Smooth muscle cell (in vitro differentiated cells): ENCODE results near the gene C1S. TPM values are rescaled to one million over a fixed set of nuclear protein-coding genes. Genes with fewer than 3 reads are reported as not detected.

ENCODE experiments used
- DNase-seq: peaks from one replicate; lab custom pipeline; 2025; ENCODE audit not compliant: unreplicated experiment; lab: John Stamatoyannopoulos, UW
- H2AFZ ChIP-seq: fragments of 200-600 bp; sonication (generic); 2 replicates; pipeline ENCODE4 v1.6.0; 2016; ENCODE audit warnings: antibody characterized with exemption, low read depth, mild to moderate bottlenecking
- H3F3A ChIP-seq: fragments of 200-600 bp; sonication (generic); 2 replicates; pipeline ENCODE4 v1.6.0; 2017; ENCODE audit warnings: antibody characterized with exemption, low read depth
- H3K27ac ChIP-seq: fragments of 200-600 bp; sonication (generic); 2 replicates; pipeline ENCODE4 v1.5.1; 2016; ENCODE audit warnings: low read depth, mild to moderate bottlenecking
- H3K27me3 ChIP-seq: fragments of 200-600 bp; sonication (generic); 2 replicates; pipeline ENCODE4 v1.6.1; 2016; ENCODE audit warnings: low read depth, mild to moderate bottlenecking
- H3K36me3 ChIP-seq: fragments of 200-600 bp; sonication (generic); 2 replicates; pipeline ENCODE4 v1.5.1; 2016; ENCODE audit warnings: low read depth
- H3K4me1 ChIP-seq: fragments of 200-600 bp; sonication (generic); 2 replicates; pipeline ENCODE4 v1.5.1; 2016; ENCODE audit warnings: low read depth
- H3K4me2 ChIP-seq: fragments of 200-600 bp; sonication (generic); 2 replicates; pipeline ENCODE4 v1.6.0; 2016; ENCODE audit warnings: mild to moderate bottlenecking
- H3K4me3 ChIP-seq: fragments of 200-600 bp; sonication (generic); 2 replicates; pipeline ENCODE4 v1.5.1; 2016; ENCODE audit warnings: mild to moderate bottlenecking
- H3K79me2 ChIP-seq: fragments of 200-600 bp; sonication (generic); 2 replicates; pipeline ENCODE4 v1.6.0; 2016; ENCODE audit warnings: low read depth, mild to moderate bottlenecking
- H3K9ac ChIP-seq: fragments of 200-600 bp; sonication (generic); 2 replicates; pipeline ENCODE4 v1.6.0; 2016; ENCODE audit warnings: low read depth
- H3K9me3 ChIP-seq: fragments of 200-600 bp; sonication (generic); replicated peaks from 2 replicates; pipeline ENCODE4 v1.5.1; 2016; ENCODE audit warnings: low read depth
- H4K20me1 ChIP-seq: fragments of 200-600 bp; sonication (generic); 2 replicates; pipeline ENCODE4 v1.6.0; 2016; ENCODE audit warnings: low read depth
- WGBS: methylation state at CpG from one replicate; pipeline ENCODE4 v1.1.7; 2016; ENCODE audit warnings: low lambda C conversion rate; 5-methylcytosine and 5-hydroxymethylcytosine counted together
- polyA plus RNA-seq: library from polyadenylated mRNA; unstranded; fragments of >200 nt; fragmentation: Nextera tagmentation; extraction: Ambion mirVana; gene quantifications from 2 replicates; pipeline ENCODE4 v1.2.1, GENCODE V29; 2016
- total RNA-seq: library from RNA; depleted of rRNA; stranded (reverse); fragments of >200 nt; gene quantifications from 2 replicates; pipeline ENCODE4 v1.2.3, GENCODE V29; 2014
- TF ChIP-seq, protein P1 (sequence below): fragments of 200-600 bp; sonication (generic); IDR thresholded peaks from 2 replicates; pipeline ENCODE4 v1.5.1; 2017; ENCODE audit warnings: borderline replicate concordance, mild to moderate bottlenecking, antibody characterized with exemption; ENCODE audit not compliant: insufficient read depth, poor library complexity, severe bottlenecking

C1S gene
- total and polyA plus RNA-seq, 2 experiments from 2014 or later: 38.5 to 69.2 TPM

DNA sequence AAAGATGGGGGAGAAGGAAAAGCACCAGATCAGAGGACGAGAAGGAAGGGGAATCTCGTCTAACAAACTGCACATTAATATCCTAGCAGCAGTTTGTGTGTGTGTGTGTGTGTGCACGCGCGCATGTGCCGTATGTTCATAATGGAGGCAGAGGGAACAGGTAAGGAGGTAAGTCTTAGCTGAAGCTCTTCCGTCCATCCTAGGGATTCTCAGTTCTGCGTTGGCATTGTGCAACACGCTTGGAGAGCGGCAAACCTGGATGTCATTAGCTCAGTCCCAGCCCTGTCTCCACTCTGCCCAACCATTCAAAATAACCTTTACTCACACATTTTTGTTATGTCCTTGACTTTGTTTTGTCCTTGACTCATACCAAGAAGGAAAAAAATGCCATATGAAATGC, 33.4 kb downstream of the C1S start:
- TF ChIP-seq, protein P1, sequence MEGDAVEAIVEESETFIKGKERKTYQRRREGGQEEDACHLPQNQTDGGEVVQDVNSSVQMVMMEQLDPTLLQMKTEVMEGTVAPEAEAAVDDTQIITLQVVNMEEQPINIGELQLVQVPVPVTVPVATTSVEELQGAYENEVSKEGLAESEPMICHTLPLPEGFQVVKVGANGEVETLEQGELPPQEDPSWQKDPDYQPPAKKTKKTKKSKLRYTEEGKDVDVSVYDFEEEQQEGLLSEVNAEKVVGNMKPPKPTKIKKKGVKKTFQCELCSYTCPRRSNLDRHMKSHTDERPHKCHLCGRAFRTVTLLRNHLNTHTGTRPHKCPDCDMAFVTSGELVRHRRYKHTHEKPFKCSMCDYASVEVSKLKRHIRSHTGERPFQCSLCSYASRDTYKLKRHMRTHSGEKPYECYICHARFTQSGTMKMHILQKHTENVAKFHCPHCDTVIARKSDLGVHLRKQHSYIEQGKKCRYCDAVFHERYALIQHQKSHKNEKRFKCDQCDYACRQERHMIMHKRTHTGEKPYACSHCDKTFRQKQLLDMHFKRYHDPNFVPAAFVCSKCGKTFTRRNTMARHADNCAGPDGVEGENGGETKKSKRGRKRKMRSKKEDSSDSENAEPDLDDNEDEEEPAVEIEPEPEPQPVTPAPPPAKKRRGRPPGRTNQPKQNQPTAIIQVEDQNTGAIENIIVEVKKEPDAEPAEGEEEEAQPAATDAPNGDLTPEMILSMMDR: no peak
- H2AFZ ChIP-seq: no peak overlapping the region

DNA sequence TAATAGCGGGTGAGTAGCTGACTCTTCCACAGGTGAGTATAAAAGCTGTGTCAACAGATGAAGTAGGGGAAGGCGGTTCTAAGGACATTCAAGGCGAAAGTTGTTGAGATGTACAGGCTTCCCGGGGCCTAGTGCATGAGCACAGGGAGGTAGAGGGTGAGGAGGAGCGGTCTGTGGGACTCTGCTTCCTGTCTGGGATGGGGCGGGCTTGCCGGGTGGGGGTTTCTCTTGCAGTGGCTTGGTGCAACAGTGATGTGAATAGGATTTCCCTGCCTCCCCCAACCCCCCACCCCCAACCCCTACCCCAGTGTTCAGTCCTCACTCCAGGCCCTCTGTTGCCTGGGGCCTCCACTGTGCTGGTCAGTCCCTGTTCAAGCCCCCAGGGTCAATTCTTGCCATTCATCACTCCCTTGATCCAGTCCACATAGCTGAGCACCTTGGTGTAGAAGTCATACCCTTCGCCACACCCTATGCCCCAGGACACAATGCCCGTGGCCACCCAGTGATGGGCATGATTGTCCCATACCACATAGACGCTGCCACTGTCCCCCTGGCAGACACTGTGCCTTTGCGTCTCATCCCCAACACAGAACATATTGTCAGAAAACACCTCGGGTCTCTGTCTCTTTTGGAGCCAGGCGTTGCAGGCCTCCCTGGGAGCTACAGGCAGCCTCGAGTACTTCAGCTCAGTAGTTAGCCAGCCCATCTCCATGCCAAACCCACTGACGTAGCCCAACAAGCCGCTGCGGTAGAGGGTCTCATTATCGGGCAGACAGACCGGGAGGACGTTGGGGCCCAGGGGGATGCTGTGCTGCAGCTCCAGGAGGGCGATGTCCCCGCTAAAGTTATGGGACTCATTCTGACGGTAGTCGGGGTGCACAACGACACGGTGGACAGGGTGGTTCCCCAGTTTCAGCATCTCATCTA, 35.8 kb downstream of the C1S start:
- H4K20me1 ChIP-seq: no peaks in the 10 kb centered on the region
- no peak overlapping the region for H3K9ac ChIP-seq
- H3K36me3 ChIP-seq: no peaks in the 10 kb centered on the region
- H3K79me2 ChIP-seq: no peaks in the 10 kb centered on the region
- no peak for DNase-seq
- no peaks in the 10 kb centered on the region for H3K9me3 ChIP-seq
- H3K4me1 ChIP-seq: no peaks in the 10 kb centered on the region
- no peak overlapping the region for H3K27ac ChIP-seq
- H2AFZ ChIP-seq: no peak overlapping the region
- no peak overlapping the region for H3K4me3 ChIP-seq
- no peaks in the 10 kb centered on the region for H3F3A ChIP-seq
- 94% methylated on average over 24 of the region's 26 CpGs for WGBS
- H3K4me2 ChIP-seq: no peak overlapping the region
- TF ChIP-seq, protein P1: no peak
- no peaks in the 10 kb centered on the region for H3K27me3 ChIP-seq

More for the DNA sequence above, 33.4 kb downstream of the C1S start:
- no peak for DNase-seq
- H3K4me1 ChIP-seq: no peaks in the 10 kb centered on the region
- H4K20me1 ChIP-seq: no peaks in the 10 kb centered on the region
- no peaks in the 10 kb centered on the region for H3K79me2 ChIP-seq
- no peaks in the 10 kb centered on the region for H3K27me3 ChIP-seq
- H3K27ac ChIP-seq: no peak overlapping the region
- H3K9me3 ChIP-seq: no peaks in the 10 kb centered on the region
- WGBS: 95% methylated on average over 10 of the region's 10 CpGs
- H3K9ac ChIP-seq: no peak overlapping the region
- no peak overlapping the region for H3K4me3 ChIP-seq
- no peak overlapping the region for H3K4me2 ChIP-seq
- no peaks in the 10 kb centered on the region for H3F3A ChIP-seq
- no peaks in the 10 kb centered on the region for H3K36me3 ChIP-seq

DNA sequence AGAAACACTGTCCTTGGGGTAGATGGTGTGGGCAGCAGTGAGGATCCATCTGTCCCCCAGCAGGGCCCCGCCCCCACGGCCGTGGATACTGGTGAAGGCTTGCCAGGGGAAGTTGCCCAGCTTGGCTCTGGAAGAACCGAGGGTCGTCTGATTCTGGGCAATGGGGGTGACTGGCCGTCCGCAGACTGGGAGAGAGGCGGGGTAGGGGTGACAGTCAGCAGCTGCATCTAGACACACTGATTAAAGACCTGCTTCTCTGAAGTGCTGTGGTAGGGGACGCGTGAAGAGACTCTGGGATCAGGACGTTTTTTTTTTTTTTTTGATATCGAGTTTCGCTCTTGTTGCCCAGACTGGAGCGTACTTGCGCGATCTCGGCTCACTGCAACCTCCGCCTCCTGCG, 36.5 kb downstream of the C1S start:
- no peak overlapping the region for H3K4me2 ChIP-seq
- no peaks in the 10 kb centered on the region for H3K36me3 ChIP-seq
- H4K20me1 ChIP-seq: peaks cover 2% of the 10 kb centered on the region
- no peaks in the 10 kb centered on the region for H3K9me3 ChIP-seq
- TF ChIP-seq, protein P1: no peak
- no peaks in the 10 kb centered on the region for H3K79me2 ChIP-seq
- no peak overlapping the region for H2AFZ ChIP-seq
- no peak overlapping the region for H3K9ac ChIP-seq
- 93% methylated on average over 18 of the region's 19 CpGs for WGBS
- DNase-seq: no peak
- no peak overlapping the region for H3K4me3 ChIP-seq
- no peak overlapping the region for H3K27ac ChIP-seq
- no peaks in the 10 kb centered on the region for H3F3A ChIP-seq
- no peaks in the 10 kb centered on the region for H3K4me1 ChIP-seq
- H3K27me3 ChIP-seq: no peaks in the 10 kb centered on the region
